Middle frontal gyrus (tissue), 1 donor: ENCODE results near the gene ASB14.

Source experiments
- DNase-seq: peaks from one replicate; pipeline ENCODE4 v3.0.0-alpha.2; 2015; ENCODE audit warnings: low spot score; ENCODE audit errors: extremely low spot score

ASB14 gene

DNA sequence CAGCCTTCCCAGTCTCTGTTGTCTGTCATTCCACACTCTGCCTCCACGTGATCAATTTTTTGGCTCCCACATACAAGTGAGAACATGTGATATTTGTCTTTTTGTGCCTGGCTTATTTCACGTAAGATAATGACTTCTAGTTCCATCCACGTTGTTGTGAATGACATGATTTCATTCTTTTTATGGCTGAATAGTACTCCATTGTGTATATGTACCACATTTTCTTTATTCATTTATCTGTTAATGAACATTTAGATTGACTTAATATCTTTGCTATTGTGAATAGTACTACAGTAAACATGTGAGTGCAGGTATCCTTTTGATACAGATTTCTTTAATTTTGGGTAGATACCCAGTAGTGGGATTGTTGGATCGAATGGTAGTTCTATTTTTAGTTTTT is 31.4 kb downstream of the ASB14 start:
- DNase-seq: no peak

DNA sequence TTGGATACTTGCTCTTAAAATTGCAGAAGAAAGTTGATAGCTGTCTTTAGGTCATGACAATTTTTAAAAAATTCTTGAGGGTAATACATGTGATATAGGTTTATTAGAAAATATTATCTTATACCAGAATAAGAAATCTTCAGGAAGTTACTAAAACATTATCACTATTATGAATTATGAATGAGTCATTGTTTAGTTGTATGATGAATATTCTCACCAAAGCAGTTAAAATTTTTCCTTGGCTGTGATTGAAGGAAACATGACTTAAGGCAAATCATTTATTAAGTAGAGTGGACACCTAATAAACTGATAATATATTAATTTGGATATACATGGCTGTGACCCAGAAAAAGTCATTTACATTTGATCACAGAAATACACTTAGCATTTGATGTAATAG is 34.8 kb downstream of the ASB14 start:
- no peak for DNase-seq

DNA sequence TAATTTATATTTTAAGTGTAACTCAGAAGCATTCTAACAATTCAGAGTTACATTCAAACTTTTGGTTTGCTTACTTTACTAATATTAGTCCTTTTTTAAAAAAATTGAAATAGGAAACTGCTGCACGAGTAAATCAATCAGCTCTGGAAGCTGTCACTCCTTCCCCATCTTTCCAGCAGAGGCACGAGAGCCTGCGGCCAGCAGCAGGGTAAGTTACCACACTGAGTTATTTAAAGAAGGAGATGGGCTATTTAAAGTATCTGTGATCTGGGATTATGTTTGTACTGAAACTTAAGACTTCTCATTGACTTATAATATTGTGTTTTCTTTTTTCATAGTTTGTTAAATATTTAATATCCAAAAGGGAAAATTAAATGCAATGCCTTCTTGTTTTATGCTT is 35.6 kb downstream of the ASB14 start:
- no peak for DNase-seq

DNA sequence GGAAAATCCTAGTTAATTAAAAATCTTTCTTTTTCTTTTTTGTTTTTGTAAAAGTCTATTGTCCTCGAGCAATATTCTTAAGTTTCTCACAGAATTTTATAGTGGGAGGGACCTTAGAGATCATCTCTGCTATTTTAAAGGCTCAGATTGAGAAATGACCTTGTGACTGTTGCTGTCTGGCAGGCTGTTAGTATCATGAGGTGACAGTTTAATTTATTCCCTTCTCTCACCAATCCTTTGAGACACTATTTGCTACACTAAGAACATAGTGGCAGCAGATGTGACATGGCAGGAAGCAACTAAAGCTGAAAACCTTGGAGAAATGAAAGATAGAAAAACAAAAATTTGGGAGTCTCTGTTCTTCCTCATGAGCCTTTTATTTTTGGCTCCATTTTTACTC is 40.1 kb downstream of the ASB14 start:
- no peak for DNase-seq

DNA sequence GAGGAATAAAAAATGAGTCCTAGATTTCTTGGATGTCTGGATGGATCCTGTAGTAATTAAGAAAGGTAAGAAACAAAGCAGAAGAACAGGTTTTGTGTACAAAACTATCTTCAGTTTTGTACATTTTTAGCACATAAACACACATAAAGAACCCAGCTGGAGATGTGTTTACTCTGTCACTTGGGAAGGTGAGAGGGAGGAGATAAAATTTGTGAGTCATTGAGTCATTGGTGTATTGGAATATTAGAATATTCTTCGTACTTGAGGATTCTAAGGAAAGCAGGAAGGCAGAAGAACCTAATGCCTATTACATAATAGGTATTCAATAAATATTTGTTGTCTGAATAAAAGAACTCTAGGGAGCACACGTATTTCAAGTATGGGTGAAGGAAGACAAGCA is 47.5 kb downstream of the ASB14 start:
- no peak for DNase-seq

DNA sequence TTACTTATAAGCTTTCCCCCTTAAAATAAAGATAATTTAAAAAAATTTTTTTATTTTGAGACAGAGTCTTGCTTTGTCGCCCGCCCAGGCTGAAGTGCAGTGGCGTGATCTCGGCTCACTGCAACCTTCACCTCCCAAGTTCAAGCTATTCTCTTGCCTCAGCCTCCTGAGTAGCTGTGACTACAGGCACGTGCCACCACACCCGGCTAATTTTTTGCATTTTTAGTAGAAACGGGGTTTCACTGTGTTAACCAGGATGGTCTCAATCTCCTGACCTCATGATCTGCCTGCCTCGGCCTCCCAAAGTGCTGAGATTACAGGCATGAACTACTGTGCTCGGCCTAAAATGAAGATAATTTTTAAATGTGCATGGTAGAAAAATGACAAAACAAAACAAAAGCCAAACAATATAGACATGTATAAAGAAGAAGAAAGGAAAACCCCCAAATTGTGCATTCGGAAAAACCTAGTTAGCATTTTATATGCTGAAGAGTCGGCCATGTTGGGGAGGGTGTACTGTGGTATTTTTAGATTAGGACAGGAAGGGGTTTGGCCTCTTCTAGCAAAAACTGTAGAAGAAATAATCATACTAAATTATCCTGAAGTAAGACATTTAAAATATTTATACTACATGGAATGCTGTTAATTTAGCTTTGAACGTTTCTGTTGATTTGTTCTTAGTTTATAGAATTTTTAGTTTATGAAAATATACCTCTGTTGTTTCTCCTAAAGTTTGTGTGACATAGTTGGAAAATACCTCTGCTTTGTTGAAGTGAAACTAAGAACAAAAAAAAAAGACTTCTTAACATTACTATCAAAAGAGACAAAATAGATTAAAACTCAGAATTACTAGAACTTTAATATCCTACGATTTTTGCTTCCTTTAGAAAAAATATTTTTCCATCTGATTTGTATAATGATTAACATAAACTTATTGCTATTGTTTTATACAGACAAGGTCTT is 57.6 kb downstream of the ASB14 start:
- no peak for DNase-seq

DNA sequence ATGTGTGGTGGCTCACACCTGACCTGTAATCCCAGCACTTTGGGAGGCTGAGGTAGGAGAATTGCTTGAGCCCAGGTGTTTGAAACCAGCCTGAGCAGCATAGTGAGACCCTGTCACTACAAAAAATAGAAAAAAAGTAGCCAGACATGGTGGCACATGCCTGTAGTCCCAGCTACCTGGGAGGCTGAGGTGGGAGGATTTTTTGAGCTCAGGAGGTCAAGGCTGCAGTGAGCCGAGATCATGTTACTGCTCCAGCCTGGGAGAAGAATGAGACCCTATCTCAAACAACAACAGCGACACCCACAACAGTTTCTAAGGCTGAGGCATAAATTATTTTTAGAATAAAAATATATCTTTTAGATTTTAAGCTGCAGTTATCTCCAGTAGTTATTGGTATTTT is 58.7 kb downstream of the ASB14 start:
- DNase-seq: no peak

DNA sequence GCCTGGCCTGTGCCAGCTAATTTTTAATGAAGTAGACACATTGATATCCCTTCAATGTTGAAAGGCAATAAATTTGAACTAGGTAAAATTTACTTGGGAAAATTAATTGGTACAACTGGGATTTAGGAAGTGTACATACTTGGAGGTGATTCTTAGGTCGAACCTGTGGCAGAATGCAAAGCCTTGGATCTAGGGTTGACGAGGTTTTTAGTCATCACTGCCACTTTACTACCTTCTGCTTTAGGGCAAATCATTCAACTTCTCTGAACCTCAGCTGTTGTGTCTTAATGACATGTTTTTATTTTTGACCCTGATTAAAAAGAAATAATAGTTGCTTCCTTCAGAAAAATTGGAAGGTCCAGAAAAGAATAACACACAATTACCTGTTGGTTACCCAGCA is 62.5 kb downstream of the ASB14 start:
- no peak for DNase-seq

DNA sequence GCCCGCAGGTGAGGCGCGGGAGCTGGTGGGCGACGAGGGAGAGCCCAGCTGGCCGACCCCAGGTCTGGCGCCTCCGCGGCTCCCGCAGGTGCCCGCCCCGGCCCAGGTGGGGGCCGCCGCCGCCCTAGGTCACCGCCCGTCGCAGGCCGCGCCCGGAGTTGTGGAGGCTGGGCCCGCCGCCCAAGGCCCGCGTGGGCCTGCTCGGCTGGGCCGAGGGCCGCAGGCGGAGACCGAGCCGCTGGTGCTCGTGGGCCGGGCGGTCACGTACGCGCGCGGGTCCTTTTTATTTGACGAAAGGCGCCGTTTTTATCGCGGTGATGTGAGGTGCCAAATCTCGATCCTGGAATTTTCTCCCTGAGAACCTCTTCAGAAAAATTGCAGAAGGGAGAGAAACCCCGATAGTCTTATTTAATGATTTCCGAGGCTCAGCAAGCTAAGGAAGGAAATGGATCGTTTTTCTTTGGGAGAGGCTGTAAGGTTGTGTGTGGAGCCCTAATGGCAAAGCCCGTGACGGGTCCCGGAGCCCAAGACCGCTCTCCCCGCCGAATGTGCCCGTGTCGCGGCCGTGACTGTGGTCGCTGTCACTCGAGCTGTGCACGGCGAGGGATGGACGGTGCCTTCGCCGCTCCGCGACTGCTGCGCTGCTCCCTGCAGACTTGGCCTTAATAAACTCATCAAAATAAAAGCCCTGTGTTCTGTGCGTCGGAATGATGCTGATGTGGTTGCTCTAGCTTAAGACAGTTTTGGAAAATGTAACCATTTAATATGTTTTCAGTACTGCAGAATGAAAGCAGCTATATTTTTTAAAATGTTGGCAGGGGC is 64.3 kb downstream of the ASB14 start:
- DNase-seq: peak; percentile 16

DNA sequence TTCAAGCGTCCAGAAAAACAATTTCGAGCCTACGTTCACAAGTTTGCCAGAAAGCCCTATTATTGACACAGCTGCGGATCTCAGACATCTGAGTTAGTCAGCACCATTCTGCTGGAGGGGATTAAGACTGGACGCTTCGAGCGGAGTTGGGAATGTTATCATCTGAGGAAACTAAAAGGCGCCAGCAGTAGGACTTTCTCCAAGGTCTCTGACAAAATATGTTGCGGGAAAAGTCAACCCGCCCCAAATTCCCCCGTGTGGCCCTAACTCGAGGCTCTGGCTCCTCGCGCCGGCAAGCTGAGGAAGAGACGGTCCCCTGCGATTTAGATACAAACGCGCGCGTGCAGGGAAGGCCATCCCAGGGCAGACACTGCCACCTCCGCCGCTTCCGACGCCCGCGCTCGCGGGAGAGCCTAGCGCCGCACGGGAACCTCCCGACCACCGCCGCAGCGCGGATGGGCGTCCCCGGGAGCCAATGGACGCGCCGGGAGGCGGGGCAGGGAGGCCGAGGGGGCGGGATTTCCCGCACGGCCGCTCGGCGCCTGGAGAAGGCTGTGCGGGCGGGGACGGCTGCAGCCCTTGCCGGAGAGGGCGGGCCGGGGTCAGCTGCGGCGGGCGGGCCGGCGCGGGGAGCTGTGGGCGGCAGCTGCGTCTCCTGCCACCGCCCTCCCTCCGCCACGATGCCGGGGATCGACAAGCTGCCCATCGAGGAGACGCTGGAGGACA is 65.1 kb downstream of the ASB14 start, which contains the start of gene APPL1:
APPL1 (plus strand) TSS at position 526 of the 726 bp plus-strand sequence; CDS start at position 681, 155 bp downstream.
- DNase-seq: peak; percentile 93

DNA sequence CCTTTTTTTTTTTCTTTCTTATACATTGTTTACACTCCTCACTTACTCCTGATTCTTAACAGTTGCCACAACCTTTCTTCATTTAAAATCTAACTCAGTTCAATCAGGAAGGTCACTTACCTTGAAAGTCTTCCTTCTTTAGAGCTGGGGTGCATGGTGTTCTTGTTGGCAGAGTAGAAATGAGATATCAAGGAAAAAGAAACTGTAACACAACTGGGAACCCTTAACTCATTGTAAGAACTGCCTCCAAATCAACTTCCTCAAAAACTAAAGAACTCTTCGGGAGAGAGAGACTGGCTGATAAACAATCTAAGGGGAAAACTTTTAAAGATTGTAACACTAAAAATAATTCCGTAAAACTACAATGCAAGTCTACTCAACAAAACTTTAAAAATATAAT is 66.3 kb downstream of the ASB14 start:
- DNase-seq: no peak

DNA sequence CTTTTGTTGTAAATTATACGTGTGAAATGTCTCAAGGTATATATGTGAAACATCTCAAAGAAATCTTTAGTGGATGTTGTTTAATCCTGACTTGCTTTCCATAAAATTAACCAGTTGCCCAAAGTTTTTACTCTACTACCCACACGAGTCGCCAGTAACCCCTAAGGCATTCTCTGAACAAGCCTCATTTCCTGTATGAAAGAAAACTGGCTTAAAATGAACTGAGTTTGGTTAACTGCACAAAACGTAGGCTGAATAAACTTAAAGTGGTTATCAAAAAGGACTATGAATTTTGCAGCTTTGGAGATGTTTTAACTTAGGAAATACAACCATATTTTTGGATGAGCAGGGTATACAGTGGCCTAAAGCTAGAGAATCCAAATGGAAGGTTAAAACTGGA is 67.6 kb downstream of the ASB14 start:
- DNase-seq: no peak

DNA sequence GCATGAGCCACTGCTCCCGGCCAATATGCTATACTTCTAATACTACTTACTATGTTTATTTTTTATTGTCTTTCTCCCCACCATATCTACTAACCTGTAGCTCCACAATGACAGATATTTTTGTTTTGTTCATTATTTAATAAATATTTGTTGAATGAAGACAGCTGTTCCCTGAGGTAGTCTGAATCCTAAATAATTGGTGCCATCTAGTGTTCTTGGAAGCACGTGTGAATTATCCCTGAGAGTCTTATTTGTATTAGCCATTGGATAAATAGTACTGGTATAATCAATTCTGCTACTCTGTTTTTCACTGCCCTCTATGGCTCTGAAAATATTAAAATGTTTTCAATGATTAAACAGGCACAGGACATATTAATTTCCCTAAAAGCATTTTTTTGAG is 70.6 kb downstream of the ASB14 start:
- no peak for DNase-seq
